Mesendoderm (in vitro differentiated cells): ENCODE measurements around the gene ACOX3.

ENCODE experiments used
- DNase-seq: peaks from one replicate; pipeline ENCODE4 v3.0.0; 2013
- H2AK5ac ChIP-seq: 2 replicates; pipeline ENCODE4 v1.6.1; 2013; ENCODE audit warnings: low read length, inconsistent platforms
- H2BK120ac ChIP-seq: 2 replicates; pipeline ENCODE4 v1.6.1; 2013; ENCODE audit warnings: low read depth, mild to moderate bottlenecking, low read length, moderate library complexity, mixed read lengths
- H2BK15ac ChIP-seq: replicated peaks from 2 replicates; pipeline ENCODE4 v1.6.1; 2013; ENCODE audit warnings: low read depth, mild to moderate bottlenecking, moderate library complexity
- H2BK5ac ChIP-seq: 2 replicates; pipeline ENCODE4 v1.6.1; 2013; ENCODE audit warnings: low read length, inconsistent platforms
- H3K18ac ChIP-seq: 2 replicates; pipeline ENCODE4 v1.6.1; 2013; ENCODE audit warnings: mild to moderate bottlenecking, low read length, mixed read lengths
- H3K23ac ChIP-seq: one replicate; pipeline ENCODE4 v1.6.1; 2013; ENCODE audit warnings: low read length
- H3K27ac ChIP-seq: 2 replicates; pipeline ENCODE4 v1.5.1; 2013; ENCODE audit warnings: low read depth, mild to moderate bottlenecking, inconsistent platforms, low read length, moderate library complexity
- H3K27me3 ChIP-seq: 2 replicates; pipeline ENCODE4 v1.6.1; 2013; ENCODE audit warnings: low read length, control low read depth, mild to moderate bottlenecking, inconsistent platforms; ENCODE audit not compliant: insufficient read depth, poor library complexity
- H3K36me3 ChIP-seq: 2 replicates; pipeline ENCODE4 v1.6.1; 2013; ENCODE audit warnings: low read length, inconsistent platforms; ENCODE audit not compliant: control insufficient read depth, insufficient read depth
- H3K4ac ChIP-seq: one replicate; pipeline ENCODE4 v1.6.1; 2013; ENCODE audit warnings: low read depth, mild to moderate bottlenecking, low read length, moderate library complexity
- H3K4me1 ChIP-seq: 2 replicates; pipeline ENCODE4 v1.6.1; 2013; ENCODE audit warnings: low read depth, low read length, inconsistent platforms; ENCODE audit not compliant: control insufficient read depth
- H3K4me2 ChIP-seq: 2 replicates; pipeline ENCODE4 v1.6.1; 2013; ENCODE audit warnings: low read length
- H3K4me3 ChIP-seq: 2 replicates; pipeline ENCODE4 v1.5.1; 2013; ENCODE audit warnings: mild to moderate bottlenecking, low read length
- H3K56ac ChIP-seq: one replicate; pipeline ENCODE4 v1.6.1; 2013; ENCODE audit warnings: low read length
- H3K79me1 ChIP-seq: 2 replicates; pipeline ENCODE4 v1.6.1; 2013; ENCODE audit warnings: low read length, inconsistent platforms
- H3K79me2 ChIP-seq: 2 replicates; pipeline ENCODE4 v1.6.1; 2013; ENCODE audit warnings: mild to moderate bottlenecking, low read length; ENCODE audit not compliant: control insufficient read depth, insufficient read depth
- H3K9ac ChIP-seq: 2 replicates; pipeline ENCODE4 v1.6.1; 2013; ENCODE audit warnings: low read length, inconsistent platforms
- H4K5ac ChIP-seq: one replicate; pipeline ENCODE4 v1.6.1; 2013; ENCODE audit warnings: low read length
- H4K8ac ChIP-seq: one replicate; pipeline ENCODE4 v1.6.1; 2013; ENCODE audit warnings: low read depth, mild to moderate bottlenecking, control low read depth, low read length, moderate library complexity
- WGBS: extraction: QIAGEN DNeasy Blood & Tissue Kit; methylation state at CpG from one replicate; pipeline ENCODE4 v1.1.7; 2013; ENCODE audit warnings: low lambda C conversion rate, missing lambda C conversion rate; ENCODE audit not compliant: insufficient coverage; ENCODE audit errors: extremely low coverage; 5-methylcytosine and 5-hydroxymethylcytosine counted together

ACOX3 gene

DNA sequence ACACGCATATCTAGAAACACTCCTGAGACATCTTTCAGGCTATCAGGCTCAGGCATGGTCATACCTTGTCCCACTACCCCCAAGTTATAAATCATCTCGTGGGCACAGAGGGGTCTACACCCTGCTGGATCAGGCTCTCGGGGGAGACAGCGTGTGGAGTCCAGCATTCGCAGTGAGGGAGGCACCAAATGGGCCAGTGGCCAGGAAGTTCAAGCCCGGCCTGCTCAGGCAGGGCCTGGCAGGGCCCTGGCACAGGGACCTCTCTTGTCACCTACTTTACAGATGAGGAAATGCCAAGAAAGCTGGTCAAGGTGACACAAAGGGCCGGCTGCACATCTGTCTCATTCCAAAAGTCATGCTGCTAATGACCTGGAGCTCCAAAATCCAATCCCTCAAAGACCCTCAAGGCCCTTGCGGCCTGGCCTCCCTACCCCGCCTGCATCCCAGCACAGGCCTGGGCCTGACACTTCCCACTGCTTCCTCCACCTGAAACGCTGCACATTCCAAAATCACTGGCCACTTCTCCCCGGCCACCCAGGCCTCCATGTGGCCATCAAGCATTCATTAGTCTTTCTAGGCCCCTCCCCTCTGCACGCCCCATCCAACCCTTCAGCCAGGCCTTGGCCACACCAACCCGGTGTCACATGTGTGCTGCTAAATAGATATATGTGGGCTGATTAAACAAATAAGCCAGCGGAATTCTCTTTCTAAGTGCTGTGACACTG, 35.6 kb downstream of the ACOX3 start:
- Histone ChIP-seq H2AK5ac (no peak overlapping the region), H3K4me1 (no peaks in the 10 kb centered on the region), H3K9ac (no peak overlapping the region), H3K4me2 (no peak overlapping the region), H3K23ac (no peak overlapping the region), H3K56ac (no peak overlapping the region), H3K36me3 (peaks cover 4% of the 10 kb centered on the region), H3K27ac (no peak overlapping the region), H3K18ac (no peak overlapping the region), H3K4me3 (no peak overlapping the region), H3K79me2 (no peaks in the 10 kb centered on the region), H3K27me3 (no peaks in the 10 kb centered on the region), H4K8ac (no peak overlapping the region), H3K4ac (no peak overlapping the region), H4K5ac (no peak overlapping the region), H2BK120ac (no peak overlapping the region), H2BK15ac (no peak overlapping the region), H3K79me1 (no peaks in the 10 kb centered on the region), H2BK5ac (no peak overlapping the region)
- WGBS: no CpG with 5 or more reads among the region's 14 CpGs
- no peak for DNase-seq

DNA sequence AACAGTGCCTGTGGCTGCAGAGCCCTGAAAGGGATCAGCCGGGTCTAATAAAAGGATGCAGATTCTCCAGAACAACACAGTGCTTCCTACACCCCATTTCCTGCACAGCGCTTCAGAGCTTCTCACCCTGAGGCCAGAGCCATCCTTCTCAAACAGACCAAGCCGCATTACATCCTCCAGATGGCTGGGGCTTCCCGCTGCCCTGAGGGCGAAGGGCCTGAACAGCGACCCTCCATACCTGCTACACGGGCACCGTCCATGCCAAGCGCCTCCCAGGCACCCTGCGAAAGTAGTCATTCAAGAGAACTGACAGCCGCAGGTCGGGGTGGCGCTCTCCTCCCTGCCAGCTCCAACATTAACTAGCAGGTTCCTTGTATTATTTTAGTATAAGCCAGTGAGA, 36.5 kb downstream of the ACOX3 start:
- Histone ChIP-seq H3K4me1 (no peaks in the 10 kb centered on the region), H3K4me2 (no peak overlapping the region), H3K4ac (no peak overlapping the region), H3K27ac (no peak overlapping the region), H3K4me3 (no peak overlapping the region), H2BK120ac (no peak overlapping the region), H3K56ac (no peak overlapping the region), H3K18ac (no peak overlapping the region), H2BK15ac (no peak overlapping the region), H3K23ac (no peak overlapping the region), H3K79me1 (no peaks in the 10 kb centered on the region), H4K5ac (no peak overlapping the region), H2BK5ac (no peak overlapping the region), H2AK5ac (no peak overlapping the region), H3K27me3 (no peaks in the 10 kb centered on the region), H3K9ac (no peak overlapping the region), H3K79me2 (no peaks in the 10 kb centered on the region), H3K36me3 (peaks cover 4% of the 10 kb centered on the region), H4K8ac (no peak overlapping the region)
- WGBS: no CpG with 5 or more reads among the region's 13 CpGs
- no peak for DNase-seq

DNA sequence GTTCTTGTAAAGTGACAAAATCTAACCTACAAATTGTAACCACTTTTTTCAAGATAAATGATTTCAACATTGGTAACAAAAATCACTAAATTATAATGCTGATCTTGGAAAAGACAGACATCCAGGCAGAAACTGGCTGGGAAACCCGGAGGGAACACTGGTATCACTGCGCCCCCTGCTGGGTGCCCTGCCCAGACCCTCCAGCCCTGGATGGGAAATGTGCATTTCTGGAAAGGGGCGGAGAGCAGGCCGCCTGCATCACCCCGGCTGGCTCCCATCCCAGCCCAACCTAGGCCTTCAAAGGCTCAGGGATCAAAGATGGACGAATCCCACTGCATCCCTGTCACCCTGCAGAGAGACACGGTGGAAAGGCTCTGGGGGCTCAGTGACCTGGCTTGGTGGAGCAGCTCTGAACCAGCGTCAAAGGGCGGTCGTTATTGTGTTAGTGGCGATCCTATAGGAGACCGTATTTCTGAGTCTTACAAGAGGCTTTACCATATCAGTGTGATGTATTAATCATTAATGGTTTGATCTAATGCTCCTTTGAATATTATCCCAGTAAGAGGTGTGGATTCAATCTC, 37.3 kb downstream of the ACOX3 start:
- no peak overlapping the region for H3K4ac ChIP-seq
- H2AK5ac ChIP-seq: no peak overlapping the region
- H3K36me3 ChIP-seq: peaks cover 4% of the 10 kb centered on the region
- H2BK5ac ChIP-seq: no peak overlapping the region
- peak; percentile 75 for DNase-seq
- H3K4me3 ChIP-seq: no peak overlapping the region
- no peak overlapping the region for H3K27ac ChIP-seq
- H4K8ac ChIP-seq: no peak overlapping the region
- H3K18ac ChIP-seq: no peak overlapping the region
- WGBS: no CpG with 5 or more reads among the region's 12 CpGs
- no peak overlapping the region for H2BK15ac ChIP-seq
- H3K27me3 ChIP-seq: no peaks in the 10 kb centered on the region
- no peaks in the 10 kb centered on the region for H3K79me2 ChIP-seq
- H3K4me2 ChIP-seq: no peak overlapping the region
- no peaks in the 10 kb centered on the region for H3K4me1 ChIP-seq
- H2BK120ac ChIP-seq: no peak overlapping the region
- H3K9ac ChIP-seq: no peak overlapping the region
- no peak overlapping the region for H3K23ac ChIP-seq
- no peak overlapping the region for H4K5ac ChIP-seq
- H3K79me1 ChIP-seq: no peaks in the 10 kb centered on the region
- no peak overlapping the region for H3K56ac ChIP-seq

DNA sequence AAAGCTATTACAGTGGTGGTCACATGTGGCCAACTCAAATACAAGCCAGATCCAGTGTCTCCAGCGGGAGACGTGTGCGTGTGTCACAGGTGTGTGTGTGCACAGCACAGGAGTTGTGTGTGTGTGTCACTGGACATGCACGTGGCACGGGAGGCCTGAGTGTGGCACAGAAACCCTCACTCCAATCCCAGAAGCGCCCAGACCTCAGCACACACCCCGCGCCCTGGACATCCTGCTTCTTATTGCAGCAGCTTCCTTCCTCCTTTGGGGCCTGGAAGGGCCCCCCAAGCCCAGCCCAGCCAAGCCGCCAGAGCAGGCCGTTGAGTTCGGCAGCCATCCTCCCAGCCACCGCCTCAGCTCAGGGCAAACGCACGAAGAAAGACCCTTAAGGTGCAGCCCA, 37.9 kb downstream of the ACOX3 start:
- Histone ChIP-seq H2BK15ac (no peak overlapping the region), H2BK120ac (no peak overlapping the region), H3K4ac (no peak overlapping the region), H3K9ac (no peak overlapping the region), H2AK5ac (no peak overlapping the region), H3K4me1 (no peaks in the 10 kb centered on the region), H3K18ac (no peak overlapping the region), H4K5ac (no peak overlapping the region), H3K4me2 (no peak overlapping the region), H3K79me1 (no peaks in the 10 kb centered on the region), H3K56ac (no peak overlapping the region), H3K79me2 (no peaks in the 10 kb centered on the region), H3K23ac (no peak overlapping the region), H2BK5ac (no peak overlapping the region), H4K8ac (no peak overlapping the region), H3K4me3 (no peak overlapping the region), H3K27me3 (no peaks in the 10 kb centered on the region), H3K27ac (no peak overlapping the region), H3K36me3 (peaks cover 4% of the 10 kb centered on the region)
- DNase-seq: no peak
- WGBS: no CpG with 5 or more reads among the region's 14 CpGs

DNA sequence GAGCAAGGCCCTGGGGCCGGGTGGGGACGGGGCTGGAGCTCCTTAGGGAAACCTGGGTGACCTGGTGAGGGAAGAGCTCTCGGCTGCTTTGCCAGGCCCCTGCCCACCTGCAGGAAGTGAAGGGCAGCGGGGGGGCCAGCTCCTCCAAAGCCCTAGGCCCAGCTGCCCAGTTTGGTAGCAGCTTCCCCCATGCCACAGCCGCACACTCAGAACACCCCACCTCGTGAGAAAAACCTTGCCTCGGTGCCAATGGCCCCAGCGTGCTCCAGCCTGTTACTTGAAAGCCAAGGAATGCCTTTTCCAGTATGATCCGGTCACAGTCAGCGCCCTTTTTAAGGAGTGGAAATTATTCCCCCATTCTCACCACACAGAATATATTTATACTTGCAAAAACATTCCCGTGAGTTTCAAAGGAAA, 38.3 kb downstream of the ACOX3 start:
- Histone ChIP-seq H3K79me2 (no peaks in the 10 kb centered on the region), H3K4me1 (no peaks in the 10 kb centered on the region), H3K27ac (no peak overlapping the region), H3K79me1 (no peaks in the 10 kb centered on the region), H3K4me2 (no peak overlapping the region), H3K4ac (no peak overlapping the region), H3K9ac (no peak overlapping the region), H2BK120ac (no peak overlapping the region), H3K36me3 (peaks cover 4% of the 10 kb centered on the region), H2AK5ac (no peak overlapping the region), H4K8ac (no peak overlapping the region), H3K56ac (no peak overlapping the region), H2BK5ac (no peak overlapping the region), H3K4me3 (no peak overlapping the region), H2BK15ac (no peak overlapping the region), H3K27me3 (no peaks in the 10 kb centered on the region), H3K23ac (no peak overlapping the region), H4K5ac (no peak overlapping the region), H3K18ac (no peak overlapping the region)
- no CpG with 5 or more reads among the region's 11 CpGs for WGBS
- no peak for DNase-seq

DNA sequence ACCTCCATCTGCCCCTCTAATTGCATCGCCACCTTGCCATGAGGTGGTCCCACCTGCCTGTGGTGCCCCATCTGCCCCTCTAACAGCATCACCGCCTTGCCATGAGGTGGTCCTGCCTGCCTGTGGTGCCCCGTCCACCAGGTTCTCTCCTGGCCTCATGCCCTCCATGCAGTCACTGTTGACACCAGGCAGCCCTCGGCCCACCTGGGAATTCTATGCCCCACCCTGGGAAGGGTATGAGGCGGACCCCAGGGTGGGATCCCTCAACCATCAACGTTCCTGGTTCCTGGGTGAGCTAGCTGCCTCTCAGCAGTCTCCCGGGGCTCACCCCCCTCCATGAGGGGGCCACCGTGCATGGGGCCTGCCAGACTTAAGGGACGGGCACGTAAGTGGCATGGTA, 38.9 kb downstream of the ACOX3 start:
- no peak overlapping the region for H3K27ac ChIP-seq
- peaks cover 4% of the 10 kb centered on the region for H3K36me3 ChIP-seq
- no CpG with 5 or more reads among the region's 10 CpGs for WGBS
- no peak overlapping the region for H4K5ac ChIP-seq
- H2BK120ac ChIP-seq: no peak overlapping the region
- no peak overlapping the region for H2BK5ac ChIP-seq
- H3K4me2 ChIP-seq: no peak overlapping the region
- no peak overlapping the region for H3K23ac ChIP-seq
- peaks cover 3% of the 10 kb centered on the region for H3K4me1 ChIP-seq
- no peak overlapping the region for H4K8ac ChIP-seq
- H3K27me3 ChIP-seq: no peaks in the 10 kb centered on the region
- H3K18ac ChIP-seq: no peak overlapping the region
- no peak overlapping the region for H2AK5ac ChIP-seq
- no peaks in the 10 kb centered on the region for H3K79me2 ChIP-seq
- H2BK15ac ChIP-seq: no peak overlapping the region
- no peak overlapping the region for H3K56ac ChIP-seq
- no peak for DNase-seq
- H3K79me1 ChIP-seq: no peaks in the 10 kb centered on the region
- no peak overlapping the region for H3K4me3 ChIP-seq
- H3K9ac ChIP-seq: no peak overlapping the region
- H3K4ac ChIP-seq: no peak overlapping the region
